ENCODE results near the gene MRPL32. TPM values are rescaled to one million over a fixed set of nuclear protein-coding genes. Genes with fewer than 3 reads are reported as not detected.

MRPL32 gene
- total RNA-seq, 1 experiment from 2014 or later, result 101 TPM

GRCh38 chr7:42967391-42967790 lies 35.2 kb downstream of the MRPL32 start:
- peaks cover 22 to 23% of the 10 kb centered on the region in 2 experiments for H3K4me1 Mint-ChIP-seq
- no peak overlapping the region for H3K23ac ChIP-seq (ENCODE audit: insufficient read length, low read depth, low read length)
- WGBS (ENCODE audit: extremely low coverage, insufficient read length, low lambda C conversion rate), result no CpG with 5 or more reads among the region's 2 CpGs
- H3K4me1 ChIP-seq (ENCODE audit: insufficient read depth, low read length), result peaks cover 4% of the 10 kb centered on the region; the same call in 1 of the 2 replicates
- H2BK12ac ChIP-seq (ENCODE audit: insufficient read length, low read depth, low read length), result no peak overlapping the region
- H3K4ac ChIP-seq (ENCODE audit: low read depth, low read length), result no peak overlapping the region
- no peak overlapping the region for H3K4me3 Mint-ChIP-seq
- no peak overlapping the region for H3K27ac Mint-ChIP-seq
- no peaks in the 10 kb centered on the region for H3K27me3 ChIP-seq (ENCODE audit: insufficient read depth, low read length)
- H3K36me3 Mint-ChIP-seq (ENCODE audit: insufficient read depth in 1 of 3, low read depth in 3 of 3), result no peaks in the 10 kb centered on the region
- no peak overlapping the region for H3K27ac ChIP-seq (ENCODE audit: insufficient read length, low read depth, low read length)
- H3T11ph ChIP-seq (ENCODE audit: low read length), result no peak overlapping the region
- no peak overlapping the region for H4K91ac ChIP-seq (ENCODE audit: insufficient read length, low read depth, low read length)
- H3K56ac ChIP-seq (ENCODE audit: insufficient read length, low read depth, low read length), result no peak overlapping the region
- peaks cover 1% of the 10 kb centered on the region; the same call in 1 of the 2 replicates for H3K27me3 Mint-ChIP-seq (ENCODE audit: low read depth)
- H3K14ac ChIP-seq (ENCODE audit: insufficient read depth, low read length), result no peak overlapping the region
- no peak overlapping the region for H3K9ac ChIP-seq (ENCODE audit: extremely low read depth, insufficient read length, low read length)
- no peaks in the 10 kb centered on the region for H3K9me3 ChIP-seq (ENCODE audit: control insufficient read depth, low read depth, low read length)
- no peak overlapping the region for H3K4me2 ChIP-seq (ENCODE audit: insufficient read depth, insufficient read length, low read length)
- DNase-seq, result no peak
- no peak overlapping the region for H4K8ac ChIP-seq (replicated peaks; ENCODE audit: insufficient read length, low read depth, low read length)
- no peak overlapping the region for H4K5ac ChIP-seq (ENCODE audit: insufficient read length, low read depth, low read length)
- no peaks in the 10 kb centered on the region for H4K20me1 ChIP-seq (ENCODE audit: control insufficient read depth, insufficient read depth, insufficient read length)
- no peak overlapping the region for H2BK20ac ChIP-seq (ENCODE audit: low read depth, low read length, poor library complexity, severe bottlenecking)
- no peaks in the 10 kb centered on the region for H3K79me1 ChIP-seq (ENCODE audit: insufficient read depth, low read depth, low read length, poor library complexity, severe bottlenecking)
- no peak overlapping the region for H2AFZ ChIP-seq (ENCODE audit: low read length)
- no peak overlapping the region for H2BK15ac ChIP-seq (ENCODE audit: low read depth, low read length)
- no peaks in the 10 kb centered on the region for H3K79me2 ChIP-seq (ENCODE audit: insufficient read depth, low read length)
- no peak overlapping the region for H2BK120ac ChIP-seq (ENCODE audit: low read depth, low read length, poor library complexity, severe bottlenecking)
- H3K18ac ChIP-seq (ENCODE audit: insufficient read length, low read depth, low read length), result no peak overlapping the region
- no peak overlapping the region for H2AK5ac ChIP-seq (ENCODE audit: insufficient read length, low read length)
- no peaks in the 10 kb centered on the region for H3K9me3 Mint-ChIP-seq
- H2BK5ac ChIP-seq (ENCODE audit: insufficient read length, low read length), result no peak overlapping the region
- no peaks in the 10 kb centered on the region for H3K23me2 ChIP-seq (ENCODE audit: insufficient read length, low read depth, low read length, poor library complexity, severe bottlenecking)
- no peak for TF ChIP-seq CTCF (conservative IDR thresholded peaks at IDR 0.05)

Data from H9 (cell line).